Mesodermal cell (in vitro differentiated cells): ENCODE results near the gene MIER3.

Experiments used
- H3K27ac ChIP-seq: 2 replicates; pipeline ENCODE4 v1.7.0; 2013; ENCODE audit warnings: mild to moderate bottlenecking, low read depth, low read length, moderate library complexity; ENCODE audit not compliant: severe bottlenecking
- H3K36me3 ChIP-seq: 2 replicates; pipeline ENCODE4 v1.7.1; 2013; ENCODE audit warnings: mild to moderate bottlenecking, low read length, moderate library complexity; ENCODE audit not compliant: control insufficient read depth, insufficient read depth
- H3K4me1 ChIP-seq: one replicate; pipeline ENCODE4 v1.7.1; 2013; ENCODE audit warnings: mild to moderate bottlenecking, low read length; ENCODE audit not compliant: insufficient read depth, control insufficient read depth, poor library complexity, severe bottlenecking
- H3K4me3 ChIP-seq: 2 replicates; pipeline ENCODE4 v1.7.0; 2013; ENCODE audit warnings: low read length, control low read depth, mild to moderate bottlenecking; ENCODE audit not compliant: insufficient read depth, poor library complexity, severe bottlenecking; ENCODE audit errors: extremely low read depth
- H3K9me3 ChIP-seq: 2 replicates; pipeline ENCODE4 v1.7.1; 2013; ENCODE audit warnings: mild to moderate bottlenecking, low read length, moderate library complexity; ENCODE audit not compliant: control insufficient read depth
- WGBS, 2 experiments: methylation state at CpG; one replicate each; pipeline ENCODE4 v1.1.5; 2013; ENCODE audit warnings: missing lambda C conversion rate in 2 of 2; ENCODE audit not compliant: insufficient coverage in 2 of 2; 5-methylcytosine and 5-hydroxymethylcytosine counted together

MIER3 gene

GRCh38 chr5:56898213-56898612, 53.7 kb downstream of the MIER3 start:
- Histone ChIP-seq H3K4me3 (no peak overlapping the region), H3K27ac (no peak overlapping the region), H3K4me1 (peaks cover 6% of the 10 kb centered on the region), H3K36me3 (peaks cover 27% of the 10 kb centered on the region), H3K9me3 (no peaks in the 10 kb centered on the region)
- WGBS, 2 experiments: 100% methylated on average over 2 of the region's 4 CpGs; no CpG with 5 or more reads in 1 of the 2 experiments

GRCh38 chr5:56896763-56897162, 55.2 kb downstream of the MIER3 start:
- no peak overlapping the region for H3K4me3 ChIP-seq
- 100% methylated on average over 1 to 2 of the region's 4 CpGs for WGBS, 2 experiments
- H3K27ac ChIP-seq: no peak overlapping the region
- peaks cover 6% of the 10 kb centered on the region for H3K4me1 ChIP-seq
- H3K36me3 ChIP-seq: peaks cover 30% of the 10 kb centered on the region
- no peaks in the 10 kb centered on the region for H3K9me3 ChIP-seq

GRCh38 chr5:56893251-56893951, 58.5 kb downstream of the MIER3 start:
- Histone ChIP-seq H3K27ac (no peak overlapping the region), H3K4me3 (no peak overlapping the region), H3K4me1 (no peaks in the 10 kb centered on the region), H3K9me3 (no peaks in the 10 kb centered on the region), H3K36me3 (peaks cover 61% of the 10 kb centered on the region)
- WGBS, 2 experiments: 98 to 100% methylated on average over 5 of the region's 5 CpGs

- no peak overlapping the region for H3K27ac ChIP-seq
- no peaks in the 10 kb centered on the region for H3K9me3 ChIP-seq
- H3K4me3 ChIP-seq: no peak overlapping the region
- H3K4me1 ChIP-seq: peaks cover 3% of the 10 kb centered on the region
- WGBS, 2 experiments: 78 to 100% methylated on average over 4 of the region's 5 CpGs
- peaks cover 91% of the 10 kb centered on the region for H3K36me3 ChIP-seq
These were observed 70.4 kb downstream of the MIER3 start for GRCh38 chr5:56881571-56881970.

GRCh38 chr5:56876327-56876726, 75.6 kb downstream of the MIER3 start:
- Histone ChIP-seq H3K36me3 (peaks cover 86% of the 10 kb centered on the region), H3K27ac (no peak overlapping the region), H3K4me3 (no peak overlapping the region), H3K9me3 (no peaks in the 10 kb centered on the region), H3K4me1 (no peaks in the 10 kb centered on the region)
- WGBS, 2 experiments: 94 to 100% methylated on average over 2 of the region's 3 CpGs

GRCh38 chr5:56873056-56873455, 78.9 kb downstream of the MIER3 start:
- Histone ChIP-seq H3K36me3 (peaks cover 78% of the 10 kb centered on the region), H3K4me3 (no peak overlapping the region), H3K4me1 (no peaks in the 10 kb centered on the region), H3K27ac (no peak overlapping the region), H3K9me3 (no peaks in the 10 kb centered on the region)
- WGBS, 2 experiments: 89 to 100% methylated on average over 2 of the region's 3 CpGs

GRCh38 chr5:56871777-56872176, 80.1 kb downstream of the MIER3 start:
- H3K4me3 ChIP-seq: no peak overlapping the region
- WGBS, 2 experiments: no CpG with 5 or more reads among the region's 2 CpGs
- H3K9me3 ChIP-seq: no peaks in the 10 kb centered on the region
- peaks cover 69% of the 10 kb centered on the region for H3K36me3 ChIP-seq
- H3K27ac ChIP-seq: no peak overlapping the region
- no peaks in the 10 kb centered on the region for H3K4me1 ChIP-seq
